SK-N-SH (cell line): ENCODE results near the gene PKP2. TPM values are rescaled to one million over a fixed set of nuclear protein-coding genes. Genes with fewer than 3 reads are reported as not detected.

Source experiments
- CTCF ChIA-PET: fragments of 300-600, 350-600 bp; formaldehyde crosslinking; extraction: SDS; loops from one replicate; lab custom pipeline; 2021; lab: Yijun Ruan, JAX
- POLR2A ChIA-PET: fragments of 350-600 bp; sonication (Branson Sonifier 250); formaldehyde crosslinking; extraction: SDS; loops from one replicate; lab custom pipeline; 2020; ENCODE audit warnings: antibody characterized with exemption, inconsistent platforms; lab: Yijun Ruan, JAX
- DNase-seq: peaks from one replicate; pipeline ENCODE4 v3.0.0; 2012
- H2AFZ ChIP-seq: fragments of 200-600 bp; sonication (generic); 2 replicates; pipeline ENCODE4 v1.8.1; 2016; ENCODE audit warnings: antibody characterized with exemption, mild to moderate bottlenecking, low read depth
- H3F3A ChIP-seq: fragments of 200-600 bp; sonication (generic); replicated peaks from 2 replicates; pipeline ENCODE3; 2016; ENCODE audit warnings: antibody characterized with exemption, mild to moderate bottlenecking; ENCODE audit not compliant: insufficient read depth
- H3K27ac ChIP-seq, 2 experiments: fragments of 200-500 bp in 1 of 2; fragments of 200-600 bp in 1 of 2; sonication (Bioruptor generic) in 1 of 2; sonication (generic), shearing (Covaris generic) in 1 of 2; 2 replicates each; pipeline versions ENCODE4 v1.5.1 to v1.6.1; 2014 to 2016; ENCODE audit warnings: low read depth in 2 of 2, inconsistent platforms in 1 of 2, low read length in 1 of 2, mild to moderate bottlenecking in 1 of 2, mixed read lengths in 1 of 2
- H3K27me3 ChIP-seq: fragments of 200-600 bp; sonication (generic), shearing (Covaris generic); 2 replicates; pipeline ENCODE4 v1.6.1; 2016; ENCODE audit warnings: mixed run types; ENCODE audit not compliant: insufficient read depth
- H3K36me3 ChIP-seq, 2 experiments: fragments of 200-500 bp in 1 of 2; fragments of 200-600 bp in 1 of 2; sonication (Bioruptor generic) in 1 of 2; sonication (generic) in 1 of 2; replicated peaks in 1 of 2; 2 replicates each; pipeline versions ENCODE3 to v1.5.1; 2014 to 2016; ENCODE audit warnings: low read length in 1 of 2, mild to moderate bottlenecking in 1 of 2; ENCODE audit not compliant: insufficient read depth in 2 of 2, control insufficient read depth in 1 of 2
- H3K4me1 ChIP-seq, 2 experiments: fragments of 200-500 bp in 1 of 2; fragments of 200-600 bp in 1 of 2; sonication (Bioruptor generic) in 1 of 2; sonication (generic), shearing (Covaris generic) in 1 of 2; 2 replicates each; pipeline versions ENCODE4 v1.5.1 to v1.6.1; 2014 to 2016; ENCODE audit warnings: low read depth in 1 of 2, low read length in 1 of 2, mixed run types in 1 of 2; ENCODE audit not compliant: insufficient read depth in 2 of 2, control insufficient read depth in 1 of 2
- H3K4me2 ChIP-seq: fragments of 200-600 bp; sonication (generic), shearing (Covaris generic); 2 replicates; pipeline ENCODE4 v1.6.1; 2017; ENCODE audit warnings: mixed run types
- H3K4me3 ChIP-seq, 2 experiments: fragments of 200-500 bp in 1 of 2; fragments of 200-600 bp in 1 of 2; sonication (Bioruptor generic) in 1 of 2; sonication (generic), shearing (Covaris generic) in 1 of 2; 2 replicates each; pipeline versions ENCODE4 v1.5.1 to v1.8.1; 2014 to 2016; ENCODE audit warnings: low read depth in 2 of 2, inconsistent platforms in 1 of 2, low read length in 1 of 2, mild to moderate bottlenecking in 1 of 2, mixed read lengths in 1 of 2, moderate library complexity in 1 of 2
- H3K79me2 ChIP-seq: fragments of 200-600 bp; sonication (generic); 2 replicates; pipeline ENCODE4 v1.8.1; 2017; ENCODE audit warnings: mild to moderate bottlenecking; ENCODE audit not compliant: insufficient read depth
- H3K9ac ChIP-seq: fragments of 200-600 bp; sonication (generic); 2 replicates; pipeline ENCODE4 v1.6.1; 2017; ENCODE audit warnings: mixed run types
- H3K9me2 ChIP-seq: fragments of 200-600 bp; sonication (generic); 2 replicates; pipeline ENCODE4 v1.6.1; 2017; ENCODE audit warnings: mixed run types
- H3K9me3 ChIP-seq: fragments of 200-600 bp; sonication (generic); 2 replicates; pipeline ENCODE4 v1.6.1; 2017; ENCODE audit warnings: mixed run types, mild to moderate bottlenecking, moderate library complexity
- H4K20me1 ChIP-seq: fragments of 200-600 bp; sonication (generic); 2 replicates; pipeline ENCODE4 v1.6.1; 2017; ENCODE audit warnings: mild to moderate bottlenecking, mixed run types; ENCODE audit not compliant: insufficient read depth
- CHD2 ChIP-seq: fragments of 150-350 bp; IDR thresholded peaks from 2 replicates; pipeline ENCODE4 v1.6.1; 2018; ENCODE audit warnings: low read length; ENCODE audit not compliant: partially characterized antibody
- FOSL2 ChIP-seq: IDR thresholded peaks from 2 replicates; pipeline ENCODE4 v1.4.0; 2012; ENCODE audit warnings: low read depth, mild to moderate bottlenecking, moderate library complexity, borderline replicate concordance
- GATA2 ChIP-seq: sonication (generic); formaldehyde crosslinking; IDR thresholded peaks from 2 replicates; pipeline ENCODE4 v1.5.0; 2020; ENCODE audit warnings: mild to moderate bottlenecking, missing genetic modification reagents
- IRF3 ChIP-seq: fragments of 150-350 bp; IDR thresholded peaks from 2 replicates; pipeline ENCODE4 v1.6.1; 2016; ENCODE audit warnings: mild to moderate bottlenecking, low read depth, low read length
- MXI1 ChIP-seq: IDR thresholded peaks from 2 replicates; pipeline ENCODE4 v1.6.1; 2012; ENCODE audit warnings: mild to moderate bottlenecking, low read depth, low read length, improper control_type of control experiment
- NFIC ChIP-seq: IDR thresholded peaks from 2 replicates; pipeline ENCODE4 v1.4.0; 2012; ENCODE audit warnings: borderline replicate concordance
- POLR2AphosphoS5 ChIP-seq: IDR thresholded peaks from 2 replicates; pipeline ENCODE4 v1.6.1; 2012; ENCODE audit warnings: low read depth, low read length
- RAD21 ChIP-seq: IDR thresholded peaks from 2 replicates; pipeline ENCODE4 v1.6.1; 2012; ENCODE audit warnings: mild to moderate bottlenecking, low read length
- RFX5 ChIP-seq: IDR thresholded peaks from 2 replicates; pipeline ENCODE4 v1.6.1; 2012; ENCODE audit warnings: mild to moderate bottlenecking, improper control_type of control experiment, low read length
- SMC3 ChIP-seq: IDR thresholded peaks from 2 replicates; pipeline ENCODE4 v1.6.1; 2012; ENCODE audit warnings: low read depth, low read length, improper control_type of control experiment
- TAF1 ChIP-seq: IDR thresholded peaks from 2 replicates; pipeline ENCODE4 v1.6.1; 2012; ENCODE audit warnings: low read depth, mild to moderate bottlenecking, low read length, moderate library complexity, borderline replicate concordance
- TEAD4 ChIP-seq: IDR thresholded peaks from 2 replicates; pipeline ENCODE4 v1.4.0; 2012; ENCODE audit warnings: mild to moderate bottlenecking, borderline replicate concordance; ENCODE audit not compliant: insufficient read depth
- USF1 ChIP-seq: IDR thresholded peaks from 2 replicates; pipeline ENCODE4 v1.4.0; 2012; ENCODE audit warnings: low read depth, borderline replicate concordance
- YY1 ChIP-seq: IDR thresholded peaks from 2 replicates; pipeline ENCODE4 v1.4.0; 2012; ENCODE audit warnings: low read depth, mild to moderate bottlenecking
- ZBTB33 ChIP-seq: IDR thresholded peaks from 2 replicates; pipeline ENCODE4 v1.4.0; 2012; ENCODE audit warnings: low read depth, borderline replicate concordance
- WGBS: methylation state at CpG from one replicate; pipeline ENCODE4 v1.1.6; 2017; ENCODE audit warnings: low lambda C conversion rate; 5-methylcytosine and 5-hydroxymethylcytosine counted together
- polyA plus RNA-seq, 3 experiments: library from polyadenylated mRNA; depleted of rRNA; stranded (reverse); fragments of >200 nt; gene quantifications; 2 replicates each; pipeline ENCODE4 v1.2.3, GENCODE V29; 2012

PKP2 gene
- polyA plus RNA-seq, 1 of the 3 experiments (the other 2 are of a cell fraction), result 0.10 TPM

- Histone ChIP-seq H3K27me3 (no peaks in the 10 kb centered on the region), H3K27ac (no peak overlapping the region), H3K79me2 (peaks cover 29% of the 10 kb centered on the region), H3K4me2 (peak overlapping the region; percentile 87), H4K20me1 (no peaks in the 10 kb centered on the region), H3K4me1 (peaks cover 9 to 12% of the 10 kb centered on the region in 2 experiments; a peak in 1 of 4 replicates), H3F3A (peaks cover 10% of the 10 kb centered on the region), H3K36me3 (peaks cover 35 to 44% of the 10 kb centered on the region in 2 experiments), H3K9ac (peak overlapping the region; percentile 94), H3K4me3 (peak overlapping the region; percentile 87 to 97; a peak in 2 of 4 replicates), H3K9me3 (no peaks in the 10 kb centered on the region), H2AFZ (no peak overlapping the region), H3K9me2 (no peaks in the 10 kb centered on the region)
- ChIA-PET CTCF (interaction anchor here (1.2 to 3.6 kb wide), 5 partner anchors 9 to 91 kb away, joined by 3 to 28 read pairs (median 26); partner anchors contain the start of gene DNM1L), POLR2A (no interaction called here)
- no peak for TF ChIP-seq GATA2
- TF ChIP-seq TAF1, result no peak
- no peak for TF ChIP-seq NFIC
- no peak for TF ChIP-seq RFX5
- 81% methylated on average over 4 of the region's 4 CpGs for WGBS
- no peak for DNase-seq
Observed at GRCh38 chr12:32753605-32754004, 143.0 kb downstream of the PKP2 start.

- Histone ChIP-seq H3K27me3 (no peaks in the 10 kb centered on the region), H3K4me2 (no peak overlapping the region), H3K4me1 (no peaks in the 10 kb centered on the region; a peak in 1 of 4 replicates), H3K9me3 (no peaks in the 10 kb centered on the region), H3K4me3 (no peak overlapping the region), H3F3A (peaks cover 13% of the 10 kb centered on the region), H3K27ac (no peak overlapping the region), H3K79me2 (peaks cover 7% of the 10 kb centered on the region; the same call in 1 of the 2 replicates), H3K36me3 (peaks cover 79 to 92% of the 10 kb centered on the region in 2 experiments), H3K9me2 (no peaks in the 10 kb centered on the region), H4K20me1 (no peaks in the 10 kb centered on the region), H3K9ac (no peak overlapping the region), H2AFZ (no peak overlapping the region)
- CTCF ChIA-PET, result interaction anchor here (3.6 kb wide), 1 partner anchor 12 kb away, joined by 26 read pairs; the partner anchor contains the start of gene YARS2
- DNase-seq, result no peak
- TF ChIP-seq RAD21 (no peak), MXI1 (no peak), ZBTB33 (no peak), FOSL2 (no peak), YY1 (no peak)
- WGBS, result 100% methylated on average over 2 of the region's 2 CpGs
- POLR2A ChIA-PET, result no interaction called here
Observed at GRCh38 chr12:32743264-32743663, 153.3 kb downstream of the PKP2 start.

GRCh38 chr12:32742133-32742532 lies 154.4 kb downstream of the PKP2 start:
- H3K27ac ChIP-seq, result no peak overlapping the region; a peak in 1 of 4 replicates
- POLR2A ChIA-PET, result no interaction called here
- WGBS, result 98% methylated on average over 10 of the region's 10 CpGs
- H3K9me2 ChIP-seq, result no peaks in the 10 kb centered on the region
- no peaks in the 10 kb centered on the region; a peak in 2 of 4 replicates for H3K4me1 ChIP-seq
- H2AFZ ChIP-seq, result no peak overlapping the region
- no peak overlapping the region for H3K4me3 ChIP-seq
- H3K36me3 ChIP-seq, result peaks cover 88 to 92% of the 10 kb centered on the region in 2 experiments
- H3F3A ChIP-seq, result peaks cover 15% of the 10 kb centered on the region
- no peak overlapping the region for H3K4me2 ChIP-seq
- DNase-seq, result no peak
- H3K79me2 ChIP-seq, result peaks cover 7% of the 10 kb centered on the region; the same call in 1 of the 2 replicates
- CTCF ChIA-PET, result interaction anchor here (1.4 to 1.8 kb wide), 2 partner anchors 13 to 71 kb away, joined by 3 to 8 read pairs; partner anchors contain the start of gene YARS2
- no peak overlapping the region for H3K9ac ChIP-seq
- H3K9me3 ChIP-seq, result no peaks in the 10 kb centered on the region
- no peaks in the 10 kb centered on the region for H3K27me3 ChIP-seq
- no peaks in the 10 kb centered on the region for H4K20me1 ChIP-seq
- TF ChIP-seq ZBTB33, result no peak
- TF ChIP-seq SMC3, result no peak
- TF ChIP-seq POLR2AphosphoS5, result no peak
- no peak for TF ChIP-seq USF1
- no peak for TF ChIP-seq NFIC
- no peak for TF ChIP-seq TEAD4
- no peak for TF ChIP-seq CHD2
- TF ChIP-seq GATA2, result no peak
- no peak for TF ChIP-seq TAF1
- TF ChIP-seq IRF3, result no peak
